NAMALWA (cell line): ENCODE data around the gene MGME1.
A peak's percentile ranks its signal among the peaks of the same experiment; 100 is the strongest.

Source experiments
- DNase-seq: peaks from one replicate; pipeline ENCODE4 v3.0.0-alpha.2; 2015; ENCODE audit warnings: low spot score

Gene MGME1, protein sequence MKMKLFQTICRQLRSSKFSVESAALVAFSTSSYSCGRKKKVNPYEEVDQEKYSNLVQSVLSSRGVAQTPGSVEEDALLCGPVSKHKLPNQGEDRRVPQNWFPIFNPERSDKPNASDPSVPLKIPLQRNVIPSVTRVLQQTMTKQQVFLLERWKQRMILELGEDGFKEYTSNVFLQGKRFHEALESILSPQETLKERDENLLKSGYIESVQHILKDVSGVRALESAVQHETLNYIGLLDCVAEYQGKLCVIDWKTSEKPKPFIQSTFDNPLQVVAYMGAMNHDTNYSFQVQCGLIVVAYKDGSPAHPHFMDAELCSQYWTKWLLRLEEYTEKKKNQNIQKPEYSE

DNA sequence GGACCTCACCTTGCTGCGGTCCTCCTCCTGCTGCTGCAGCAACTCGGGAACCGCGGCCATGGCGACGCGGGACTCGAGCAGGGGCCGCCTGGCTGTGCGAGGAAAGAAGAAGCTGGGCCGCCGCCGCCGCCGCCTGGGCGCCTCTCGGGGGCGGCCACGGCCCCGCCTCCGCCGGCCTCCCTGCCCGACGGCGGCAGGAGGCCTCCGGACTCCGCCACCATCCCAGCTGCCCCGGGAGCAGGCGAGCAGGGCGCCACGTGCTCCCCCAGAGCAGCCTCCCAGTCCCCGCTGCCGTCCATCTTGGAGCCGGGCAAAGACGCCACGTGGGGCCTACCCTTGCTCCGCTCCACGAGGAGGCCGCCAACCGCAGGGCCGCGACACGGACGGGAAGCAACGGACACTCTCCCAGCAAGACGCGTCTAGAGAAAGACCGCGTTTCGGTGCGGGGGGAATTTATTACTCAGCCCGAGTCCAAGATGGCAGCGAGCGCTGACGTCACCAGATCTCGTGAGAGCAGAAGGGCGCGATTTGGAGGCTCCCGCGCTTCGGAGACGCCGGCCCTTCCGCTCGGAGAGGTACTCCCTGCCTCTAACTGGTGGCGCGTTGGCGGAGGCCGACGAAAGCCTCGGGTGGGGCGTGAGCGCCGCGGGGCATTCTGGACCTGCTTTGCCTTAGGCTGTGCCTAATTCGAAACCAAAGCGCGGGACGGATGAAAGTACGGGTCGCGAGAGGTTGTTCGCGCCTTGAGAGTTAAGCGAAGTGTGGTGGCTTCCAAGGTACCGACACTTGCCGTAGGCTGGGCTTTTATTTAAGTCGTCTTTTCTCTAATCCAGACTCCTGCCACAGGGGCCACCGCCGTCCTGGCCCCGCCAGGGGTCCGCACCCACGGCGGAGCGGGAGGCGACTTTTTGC lies at the start of gene MGME1, which contains the start of gene SNX5:
TSS of gene MGME1 (plus strand) at position 653 of the 912 bp plus-strand sequence. CDS start 842 bp downstream, outside the sequence.
TSS of gene SNX5 (minus strand) at position 429 of the 912 bp plus-strand sequence. CDS start at position 60, 369 bp downstream.
- DNase-seq, result peak; percentile 99

- no peak for DNase-seq
Observed at GRCh38 chr20:17919149-17919548, 49.7 kb upstream of the MGME1 start.

GRCh38 chr20:17921774-17922173 lies 47.0 kb upstream of the MGME1 start:
- no peak for DNase-seq

DNA sequence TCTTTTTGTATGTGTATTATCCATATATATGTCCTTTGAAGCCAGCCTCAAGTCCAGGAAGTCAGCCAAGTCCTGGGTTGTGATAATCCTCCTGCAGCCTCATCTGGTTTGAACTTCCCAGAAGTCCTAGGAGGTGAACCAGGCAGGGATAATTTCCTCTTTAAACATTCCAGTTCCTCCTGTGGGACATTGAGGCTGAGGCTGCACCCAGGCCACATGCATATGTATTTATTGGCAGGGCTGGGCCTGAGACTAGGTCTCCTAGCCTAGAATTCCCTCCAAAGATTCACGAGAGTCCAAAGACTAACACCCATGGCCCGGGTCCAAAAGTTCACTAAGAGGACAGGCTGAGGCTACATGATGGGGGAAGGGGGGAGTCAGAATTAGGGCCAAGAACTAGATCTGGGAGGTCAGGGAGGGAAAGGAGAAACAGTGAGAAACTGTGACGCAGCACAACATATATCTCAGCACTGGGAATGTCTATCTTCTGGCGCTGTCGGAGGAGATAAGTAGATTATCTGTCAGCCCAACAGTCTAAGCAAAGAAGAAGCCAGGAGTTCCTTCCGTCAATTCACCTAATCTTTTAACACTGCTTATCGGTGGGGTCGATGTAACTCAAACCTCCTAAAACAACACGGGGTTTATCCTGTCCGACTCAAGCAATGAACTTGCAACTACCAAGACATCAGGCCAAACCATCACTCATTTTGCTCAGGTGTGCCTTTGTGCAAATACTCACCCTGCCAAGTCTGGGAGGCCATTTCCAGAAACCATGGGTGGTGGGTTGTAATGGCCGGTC lies 43.5 kb upstream of the MGME1 start:
- DNase-seq, result no peak

- DNase-seq, result no peak
Observed at GRCh38 chr20:17925940-17926300, 42.9 kb upstream of the MGME1 start.

- DNase-seq, result no peak
Observed at GRCh38 chr20:17928211-17928611, 40.6 kb upstream of the MGME1 start.

DNA sequence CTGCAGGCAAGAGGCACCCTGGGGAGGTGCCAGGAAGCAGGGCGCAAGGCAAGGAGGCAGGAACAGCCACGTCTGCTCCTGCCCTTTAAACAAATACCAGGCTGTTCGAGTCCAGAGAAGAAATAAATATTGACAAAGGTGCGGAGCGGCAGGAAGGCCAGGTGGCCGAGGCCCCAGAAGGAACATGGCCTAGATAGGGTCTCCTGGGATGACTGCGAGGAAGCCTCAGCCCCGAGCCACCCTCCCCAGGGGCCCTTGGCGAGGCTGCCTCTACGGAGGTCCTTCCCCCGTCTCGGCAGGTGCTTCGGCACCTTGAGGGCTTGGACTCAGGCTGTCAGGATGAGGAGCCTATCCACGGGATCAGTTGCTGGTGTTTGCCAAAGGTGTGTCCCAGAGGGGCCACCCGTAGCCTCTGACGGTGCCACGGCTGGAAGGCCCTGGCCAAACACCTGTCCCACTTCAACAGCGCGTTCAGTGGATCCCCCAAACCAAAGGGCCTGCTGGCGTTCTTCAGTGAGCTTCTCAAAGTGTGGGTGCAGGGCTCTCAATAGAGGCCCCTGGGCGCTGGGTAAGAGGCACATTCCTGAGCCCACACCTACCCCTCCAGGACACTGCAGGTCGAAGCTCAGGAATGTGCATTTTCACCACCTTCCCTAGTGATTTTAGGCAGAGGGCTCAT lies 40.0 kb upstream of the MGME1 start:
- DNase-seq, result no peak

DNA sequence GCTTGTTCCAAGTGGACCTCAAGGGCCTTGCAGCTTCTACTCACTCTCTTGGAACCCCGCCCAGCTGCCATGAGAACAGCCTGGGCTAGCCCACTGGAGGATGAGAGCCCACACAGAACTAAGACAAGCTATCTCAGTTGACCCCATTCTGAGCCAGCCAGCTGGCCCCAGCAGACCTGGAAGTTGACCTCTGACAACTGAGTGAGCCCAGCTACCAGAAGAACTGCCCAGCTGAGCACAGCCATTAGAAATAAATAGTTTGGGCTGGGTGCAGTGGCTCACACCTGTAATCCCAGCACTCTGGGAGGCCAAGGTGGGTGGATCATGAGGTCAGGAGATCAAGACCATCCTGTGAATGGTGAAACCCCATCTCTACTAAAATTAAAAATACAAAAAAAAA lies 37.3 kb upstream of the MGME1 start:
- no peak for DNase-seq

- DNase-seq, result no peak
Observed at GRCh38 chr20:17932396-17932795, 36.4 kb upstream of the MGME1 start.

- no peak for DNase-seq
Observed at GRCh38 chr20:17933121-17933520, 35.7 kb upstream of the MGME1 start.

- DNase-seq, result no peak
Observed at GRCh38 chr20:17933711-17934110, 35.1 kb upstream of the MGME1 start.

- no peak for DNase-seq
Observed at GRCh38 chr20:17934141-17934862, 34.5 kb upstream of the MGME1 start.

GRCh38 chr20:17935186-17935585 lies 33.6 kb upstream of the MGME1 start:
- DNase-seq, result no peak

- DNase-seq, result no peak
Observed at GRCh38 chr20:17935761-17936160, 33.1 kb upstream of the MGME1 start.

- no peak for DNase-seq
Observed at GRCh38 chr20:17936286-17936760, 32.5 kb upstream of the MGME1 start.

DNA sequence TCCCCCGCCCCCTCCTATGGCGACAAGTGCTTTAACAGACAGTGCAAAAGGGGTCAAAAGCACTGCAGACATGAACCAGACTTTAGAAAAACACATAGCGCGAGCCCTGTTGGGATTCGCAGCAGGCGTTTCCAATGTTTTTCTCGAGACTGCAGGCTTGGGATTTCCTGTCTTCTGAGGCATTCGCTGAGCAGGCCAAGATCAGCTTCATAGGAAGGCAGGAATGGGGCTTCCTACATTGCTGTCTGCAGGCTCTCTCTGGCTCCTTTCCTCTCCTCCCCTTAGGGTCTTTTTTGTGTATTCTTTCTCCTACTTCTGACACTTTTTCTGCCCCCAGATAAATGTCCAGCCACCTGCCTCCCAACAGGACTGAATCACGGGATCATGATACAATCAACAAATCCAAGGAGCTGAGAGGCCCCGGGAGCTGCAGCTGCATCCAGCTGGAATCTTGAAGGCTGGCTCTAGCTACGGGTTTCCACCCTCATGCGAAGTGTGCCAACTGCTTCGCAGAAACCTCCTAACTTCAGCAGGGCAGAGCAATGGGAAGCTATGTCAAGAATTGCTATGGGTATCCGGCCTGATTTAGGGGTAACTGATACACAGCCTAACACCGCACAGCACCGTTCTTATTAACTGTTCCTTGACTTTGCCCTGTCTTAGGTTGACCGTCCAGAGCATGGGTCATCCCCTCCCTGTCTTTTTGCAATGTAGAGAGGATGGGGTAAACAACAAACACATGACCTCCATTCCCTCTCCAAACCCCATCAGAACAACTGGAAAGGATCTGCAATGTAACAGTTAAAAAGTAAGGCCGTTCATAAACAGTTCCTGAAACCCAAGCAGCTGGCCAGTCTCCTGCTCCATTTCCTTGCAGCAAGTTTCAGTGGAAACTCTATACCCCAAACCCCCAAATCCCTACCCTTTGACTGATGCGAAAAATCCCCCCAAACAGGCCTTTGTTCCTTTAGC lies 31.8 kb upstream of the MGME1 start:
- no peak for DNase-seq

GRCh38 chr20:17938871-17939619 lies 29.8 kb upstream of the MGME1 start:
- DNase-seq, result peak; percentile 83

DNA sequence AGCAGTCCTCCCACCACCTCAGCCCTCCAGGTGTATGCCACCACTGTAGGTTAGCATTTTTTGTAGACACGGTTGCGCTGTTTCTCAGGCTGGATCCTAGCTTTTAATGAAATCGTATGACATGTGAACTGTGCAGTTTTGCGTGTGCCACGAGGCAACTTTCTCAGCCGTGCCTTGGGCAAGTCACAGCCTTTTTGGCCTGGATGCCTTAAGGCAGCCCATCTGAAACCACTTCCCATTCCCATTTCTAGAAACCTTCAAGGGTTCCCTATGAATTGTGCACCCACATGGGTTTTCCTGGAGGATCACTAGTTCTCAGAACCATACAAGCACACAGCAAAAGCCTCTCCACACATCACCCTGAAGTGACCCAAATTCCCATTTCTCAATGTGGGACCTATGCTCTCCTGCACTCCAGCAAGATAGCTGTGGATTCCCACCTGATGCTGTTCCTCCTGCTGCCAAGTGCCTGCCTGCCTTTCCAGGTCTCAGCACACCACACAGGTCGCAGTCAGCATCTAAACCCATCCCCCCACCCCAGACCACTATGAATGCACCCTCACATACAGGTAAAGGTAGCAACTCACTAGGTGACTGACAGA lies 29.1 kb upstream of the MGME1 start:
- peak; percentile 50 for DNase-seq
